Right ventricle myocardium inferior (tissue), 1 donor: Measurements from ENCODE around the gene SLC23A3. TPM values are rescaled to one million over a fixed set of nuclear protein-coding genes. Genes with fewer than 3 reads are reported as not detected.

Source experiments
- ATAC-seq: fragments of 200-7000 bp; cut with Tn5 transposase; one replicate; pipeline ENCODE4 v1.9.1; 2020; ENCODE audit warnings: mild to moderate bottlenecking, moderate library complexity
- DNase-seq: peaks from one replicate; pipeline ENCODE4 v3.0.0; 2021; ENCODE audit errors: missing footprints
- intact Hi-C: fragments of 100-400 bp; cut with DNase I; formaldehyde crosslinking; loops from one replicate; pipeline ENCODE4 v1.11.0; 2022
- total RNA-seq: library from RNA; stranded (reverse); fragmentation: NEBNext Ultra II Directional; extraction: Animal tissue kit (Norgen Biotek cat#: 25700); gene quantifications from one replicate; pipeline ENCODE4 v1.2.1, GENCODE V29; 2021
- donor health status: DM: no; HTN: yes; CAD: no; lungs with severe emphysema.

Gene SLC23A3
- total RNA-seq, 1 donor from 2014 or later = 0.87 TPM

DNA sequence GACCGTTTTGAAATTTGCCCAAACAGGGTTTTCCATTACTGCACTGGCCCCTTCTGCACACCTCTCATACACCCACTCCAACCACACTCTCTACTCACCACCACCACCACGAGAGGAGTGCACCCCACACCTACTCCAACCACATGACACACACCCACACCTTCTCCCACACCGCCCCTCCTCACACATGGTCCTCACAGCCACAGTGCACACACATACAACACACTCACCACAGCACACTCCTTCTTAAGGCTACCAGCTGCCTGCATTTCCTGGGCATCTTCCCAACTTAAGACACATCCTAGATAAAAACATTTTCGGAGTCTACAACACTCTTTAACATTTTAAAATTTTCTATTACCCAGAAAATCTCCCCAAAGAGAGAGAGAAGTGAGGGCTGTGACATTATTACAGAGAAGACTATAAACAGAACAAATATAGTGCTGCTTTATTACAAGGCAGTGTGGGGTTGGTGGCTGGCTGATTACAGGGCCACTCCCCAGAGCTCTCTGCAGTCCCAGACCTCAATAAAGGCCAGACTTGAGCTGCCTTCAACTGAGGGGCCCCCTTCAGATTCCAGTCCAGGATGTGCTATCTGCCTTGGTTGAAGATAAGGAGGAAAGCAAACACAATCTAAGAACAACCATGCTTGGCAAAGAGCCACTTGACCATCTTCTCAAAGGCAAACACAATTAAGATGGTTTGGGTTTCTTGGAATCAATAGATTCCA, 45.3 kb downstream of the SLC23A3 start:
- intact Hi-C loops = no loop called here
- ATAC-seq = peak; percentile 26
- DNase-seq = no peak

DNA sequence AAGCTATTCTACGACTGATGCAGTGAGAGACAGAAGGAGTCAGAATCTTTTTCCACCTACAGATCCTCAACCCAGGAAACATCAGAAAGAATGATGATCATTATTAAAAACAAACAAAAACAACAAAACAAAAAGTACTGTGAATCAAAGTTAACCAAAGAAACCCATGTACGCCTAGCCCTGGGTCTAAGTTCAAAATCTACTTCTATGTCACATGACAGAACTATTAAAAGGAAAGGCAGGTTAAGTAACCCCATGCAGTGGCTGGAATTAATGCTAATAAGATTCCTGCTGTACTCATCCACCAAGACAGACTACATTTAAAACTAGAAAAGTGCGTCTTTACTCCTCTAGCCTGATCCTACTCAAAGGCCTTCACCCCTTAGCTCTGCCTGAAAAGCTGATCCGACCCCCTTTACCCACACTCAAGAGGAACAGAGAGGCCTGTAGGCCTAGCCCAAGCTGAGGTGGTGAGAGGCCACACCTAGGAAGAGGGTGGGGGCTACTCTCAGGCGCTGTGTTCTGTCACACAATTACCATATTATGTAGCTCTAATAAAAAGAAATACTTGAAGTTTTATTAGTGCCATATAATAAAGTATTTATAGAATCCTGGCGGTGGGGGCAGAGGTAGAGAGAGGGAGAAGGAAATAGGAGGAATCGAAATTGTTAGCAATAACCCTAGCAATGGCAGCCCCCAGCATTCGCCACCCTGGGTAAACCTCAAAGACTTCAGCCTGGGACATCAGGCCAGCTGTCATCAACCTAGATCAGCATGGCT, 46.3 kb downstream of the SLC23A3 start:
- no peak for ATAC-seq
- DNase-seq = no peak
- intact Hi-C loops = no loop called here

DNA sequence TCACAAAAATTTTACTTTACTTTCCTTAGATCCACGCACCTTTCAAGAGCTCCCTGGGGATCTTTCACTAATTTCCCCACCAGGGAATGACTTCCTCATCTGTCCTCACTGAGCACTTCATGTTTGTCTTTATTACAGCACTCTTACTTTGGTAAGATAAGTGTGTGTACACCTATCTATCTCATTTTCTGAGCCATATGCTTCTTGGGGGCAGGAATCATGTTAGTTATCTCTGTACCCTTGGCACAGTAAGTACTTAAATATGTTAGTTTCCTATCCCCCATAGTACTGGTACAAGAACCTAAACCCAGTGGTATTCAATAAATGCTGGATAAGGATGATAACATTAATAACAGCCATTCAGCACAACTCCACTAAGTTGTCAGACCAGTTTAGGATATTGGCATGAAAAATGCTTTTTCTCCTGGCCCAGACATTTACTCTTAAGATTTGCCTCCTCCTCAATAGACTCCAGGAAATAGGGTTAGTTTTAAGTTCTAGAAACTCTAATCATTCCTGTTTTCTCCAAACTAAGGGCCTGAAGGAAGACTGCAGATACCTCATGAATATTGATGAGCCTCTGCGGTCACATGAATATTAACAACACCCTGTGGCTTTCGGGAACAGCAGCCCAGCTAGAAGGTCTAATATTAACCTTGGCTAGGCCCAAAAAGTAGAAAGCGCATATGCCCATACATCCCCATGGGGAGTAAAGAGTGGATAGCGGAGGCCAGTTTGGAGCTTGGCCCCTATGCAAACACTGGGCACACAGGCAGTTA, 47.4 kb downstream of the SLC23A3 start:
- intact Hi-C loops = no loop called here
- DNase-seq (no peak), ATAC-seq (no peak)

DNA sequence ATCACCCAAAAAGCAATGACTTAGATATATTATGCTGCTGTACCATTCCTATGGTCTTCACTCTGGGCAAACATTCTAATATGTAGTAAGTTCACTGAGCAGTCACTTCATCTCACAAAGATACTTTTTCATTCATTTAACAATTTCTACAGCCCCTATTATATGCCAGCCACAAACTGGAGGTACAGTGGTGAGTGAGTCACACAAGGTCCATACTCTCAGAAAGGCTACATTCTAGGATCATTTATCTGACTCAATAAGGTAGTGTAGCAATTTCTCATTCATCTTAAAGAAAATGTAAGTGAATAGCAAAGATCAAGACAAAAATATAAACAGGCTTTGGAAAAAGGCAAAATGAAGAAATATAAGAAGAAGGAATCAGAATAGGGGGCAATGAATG, 49.7 kb downstream of the SLC23A3 start:
- no peak for ATAC-seq
- DNase-seq = no peak
- intact Hi-C loops = no loop called here

DNA sequence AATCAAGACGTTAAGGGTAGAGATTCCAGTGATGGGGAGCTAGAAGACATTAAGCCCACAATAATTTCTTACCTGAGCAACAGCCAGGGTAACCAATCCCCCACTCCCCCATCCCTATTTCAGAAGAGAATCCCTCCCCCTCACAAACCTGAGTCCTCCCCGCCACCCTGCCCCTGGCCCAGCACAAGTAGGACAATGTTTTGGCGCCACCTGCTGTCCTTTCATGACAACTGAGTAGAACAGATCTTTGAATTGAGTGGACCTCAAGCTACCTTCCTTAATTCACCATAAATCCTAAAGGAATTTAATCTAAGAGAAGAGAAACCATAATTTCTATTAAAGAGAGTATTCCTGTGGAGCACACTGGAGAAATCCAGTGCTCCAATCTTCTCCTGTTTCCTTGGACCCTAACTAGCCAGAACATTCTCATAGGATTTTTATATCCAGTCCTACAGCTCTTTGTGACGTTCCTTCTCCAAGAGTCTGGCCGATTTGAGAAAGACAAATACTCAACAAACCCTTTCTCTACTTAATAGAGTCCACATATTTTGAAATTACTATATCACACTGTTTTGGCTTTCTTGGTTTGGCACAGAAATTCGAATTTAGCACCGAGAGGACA, 50.3 kb downstream of the SLC23A3 start:
- intact Hi-C loops = loop anchor here (1.0 kb wide), 2 partner anchors 47 to 61 kb away; no protein-coding TSS in a partner anchor
- peak; percentile 72 for DNase-seq
- ATAC-seq = no peak

DNA sequence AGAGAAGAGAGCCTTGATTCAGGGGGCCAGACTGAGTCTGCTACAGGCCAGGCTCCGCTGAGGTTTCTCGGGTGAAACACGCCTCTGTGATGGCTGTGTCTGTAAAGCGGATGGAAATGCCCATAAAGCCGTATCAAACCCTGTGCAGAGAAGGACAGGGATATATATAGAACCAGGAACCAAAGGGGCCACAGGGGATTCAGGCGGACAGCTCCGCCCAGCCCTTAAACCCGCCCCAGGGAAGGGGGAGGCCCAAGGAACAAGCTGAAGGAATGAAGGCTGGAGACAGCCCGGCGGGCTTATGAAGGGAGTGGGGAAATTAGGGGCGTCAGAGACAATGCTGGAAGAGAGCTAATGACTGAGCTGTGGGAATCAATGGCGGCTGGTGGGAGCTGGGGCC, 51.3 kb downstream of the SLC23A3 start:
- DNase-seq (no peak), ATAC-seq (peak; percentile 56)
- intact Hi-C loops = no loop called here

DNA sequence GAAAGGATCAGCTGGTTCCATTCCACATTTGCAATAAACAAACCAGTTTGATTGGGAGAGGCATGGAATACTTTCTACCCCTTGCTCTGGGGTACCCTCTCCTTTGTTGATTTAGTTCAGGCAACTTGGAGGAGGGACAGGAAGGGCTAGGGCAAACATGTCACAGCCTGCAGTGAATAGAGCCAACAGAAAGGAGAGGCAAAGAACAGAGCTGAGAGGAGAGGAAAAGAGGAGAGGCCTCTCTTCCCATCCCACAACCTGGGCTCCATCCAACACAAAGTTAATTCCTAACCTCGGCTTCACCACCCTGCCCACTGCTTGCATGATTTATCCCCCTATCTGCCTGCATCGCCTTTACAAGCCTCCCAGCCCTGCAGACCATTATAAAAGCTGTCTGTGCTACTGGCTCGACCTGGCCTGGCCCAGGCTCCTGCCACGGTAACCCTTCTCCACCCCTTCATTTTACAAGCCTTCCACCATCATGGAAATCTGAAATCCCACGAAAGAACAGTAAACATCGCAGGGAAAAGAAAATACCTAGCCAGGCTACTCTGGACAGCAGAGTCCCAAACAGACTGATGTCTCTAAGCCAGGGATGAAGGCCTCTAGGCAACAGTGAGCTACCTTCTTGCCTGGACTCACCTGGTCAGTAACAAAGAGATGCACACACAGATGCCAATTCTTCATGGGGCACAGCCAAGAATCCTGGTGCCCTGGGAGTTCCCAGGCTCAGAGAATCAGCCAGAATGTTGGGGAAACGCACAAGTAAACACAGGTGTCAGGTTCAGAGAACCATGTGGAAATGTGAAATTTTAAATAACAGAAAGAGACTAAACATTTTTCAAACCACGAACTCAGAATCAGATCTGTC, 52.8 kb downstream of the SLC23A3 start:
- DNase-seq (no peak), ATAC-seq (no peak)
- intact Hi-C loops = no loop called here

DNA sequence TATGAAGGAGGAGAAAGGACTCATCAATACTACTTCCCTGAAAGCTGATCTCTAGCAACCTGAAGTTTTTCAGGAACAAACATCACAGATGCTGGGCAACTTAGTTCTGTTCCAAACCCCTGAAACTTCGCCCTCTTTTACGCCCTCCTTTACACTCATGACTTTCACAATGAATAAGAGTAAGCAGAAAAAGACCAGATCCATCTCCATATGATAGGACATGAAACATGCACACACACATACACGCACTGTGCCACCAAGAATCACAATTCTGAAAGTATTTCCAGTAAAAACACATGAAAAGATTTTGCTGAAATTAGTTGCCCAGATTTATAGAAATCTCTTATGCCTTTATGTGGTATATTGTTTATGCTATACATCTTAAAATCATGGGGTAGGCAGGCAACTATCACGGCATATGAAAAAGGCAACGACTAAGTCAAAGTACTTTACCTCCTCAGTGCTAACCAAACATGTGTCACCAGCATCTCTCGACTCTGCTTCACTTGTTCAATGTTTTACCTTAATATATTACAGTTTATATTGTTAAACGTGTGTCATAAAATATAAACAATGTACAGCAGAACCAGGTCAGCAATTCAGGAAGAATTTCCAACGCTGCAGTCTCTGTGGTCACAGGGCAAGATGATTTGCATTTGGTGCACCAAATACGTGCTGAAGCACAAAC, 57.0 kb downstream of the SLC23A3 start:
- ATAC-seq (no peak), DNase-seq (no peak)
- intact Hi-C loops = no loop called here

DNA sequence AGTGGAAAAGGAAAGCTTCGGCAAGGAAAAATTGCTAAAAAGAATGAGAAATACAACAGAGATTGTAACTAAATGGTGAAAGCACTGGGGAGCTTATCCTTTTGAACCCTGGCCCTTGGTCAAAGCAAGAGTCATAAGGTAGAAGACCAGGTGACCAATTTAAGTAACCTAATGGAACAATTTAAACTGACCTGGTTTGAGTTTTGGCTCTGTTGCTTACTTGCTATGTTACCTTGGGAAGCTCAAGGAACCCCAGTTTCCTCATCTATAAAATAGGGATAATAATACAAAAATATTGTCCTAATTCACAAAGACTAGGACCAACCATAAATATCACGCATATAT, 57.8 kb downstream of the SLC23A3 start:
- DNase-seq = no peak
- intact Hi-C loops = no loop called here
- ATAC-seq = no peak

Other genes with a start within 250 kb of the SLC23A3 start
- gene CDK5R2, start 210.4 kb downstream of the SLC23A3 start, total RNA-seq = not detected
- not detected for gene FEV, start 184.8 kb downstream of the SLC23A3 start, total RNA-seq
- not detected for gene CRYBA2, start 176.6 kb downstream of the SLC23A3 start, total RNA-seq
- not detected for gene CFAP65, start 128.5 kb downstream of the SLC23A3 start, total RNA-seq
- gene IHH, start 109.1 kb downstream of the SLC23A3 start, total RNA-seq = not detected
- 9.7 TPM for gene NHEJ1, start 9.2 kb downstream of the SLC23A3 start, total RNA-seq
- 72.7 TPM for gene CNPPD1, start 6.9 kb upstream of the SLC23A3 start, total RNA-seq
- 37.4 TPM for gene RETREG2, start 8.2 kb upstream of the SLC23A3 start, total RNA-seq
- 24.3 TPM for gene ZFAND2B, start 36.8 kb upstream of the SLC23A3 start, total RNA-seq
- gene ABCB6, start 48.9 kb upstream of the SLC23A3 start, total RNA-seq = 31.4 TPM
- gene ATG9A, start 59.6 kb upstream of the SLC23A3 start, total RNA-seq = 79.4 TPM
- 26.6 TPM for gene ANKZF1, start 59.8 kb upstream of the SLC23A3 start, total RNA-seq
- 1.8 TPM for gene GLB1L, start 75.4 kb upstream of the SLC23A3 start, total RNA-seq
- 17.1 TPM for gene STK16, start 75.5 kb upstream of the SLC23A3 start, total RNA-seq
- not detected for gene TUBA4B, start 83.2 kb upstream of the SLC23A3 start, total RNA-seq
- gene TUBA4A, start 83.9 kb upstream of the SLC23A3 start, total RNA-seq = 128 TPM
- 80.4 TPM for gene DNAJB2, start 109.3 kb upstream of the SLC23A3 start, total RNA-seq
- gene PTPRN, start 139.4 kb upstream of the SLC23A3 start, total RNA-seq = not detected
- not detected for gene RESP18, start 162.7 kb upstream of the SLC23A3 start, total RNA-seq
- 66.6 TPM for gene DNPEP, start 217.9 kb upstream of the SLC23A3 start, total RNA-seq
- 13,356 TPM for gene DES, start 248.3 kb upstream of the SLC23A3 start, total RNA-seq